Measurements from ENCODE around the gene BLOC1S5.
"Not testable (repeated sequence)": the region's sequence is repeated elsewhere in the genome, so short reads cannot be mapped to it uniquely, and the experiment has no call there.

Gene BLOC1S5

GRCh38 chr6:8041913-8042583 is 22.1 kb downstream of the BLOC1S5 start:
- DNase-seq, result no peak

GRCh38 chr6:8034107-8034506 is 30.1 kb downstream of the BLOC1S5 start:
- not testable (repeated sequence) for DNase-seq

GRCh38 chr6:8030920-8031319 is 33.3 kb downstream of the BLOC1S5 start:
- DNase-seq, result no peak

GRCh38 chr6:8029243-8029870 is 34.8 kb downstream of the BLOC1S5 start:
- DNase-seq, result no peak

GRCh38 chr6:8027965-8028651 is 36.1 kb downstream of the BLOC1S5 start:
- DNase-seq, result no peak

- DNase-seq, result no peak
Measured at GRCh38 chr6:8026800-8027199, 37.4 kb downstream of the BLOC1S5 start.

GRCh38 chr6:8025191-8025590 is 39.0 kb downstream of the BLOC1S5 start:
- no peak for DNase-seq

GRCh38 chr6:8023638-8024037 is 40.6 kb downstream of the BLOC1S5 start:
- DNase-seq, result no peak

- no peak for DNase-seq
Measured at GRCh38 chr6:8020083-8020482, 44.1 kb downstream of the BLOC1S5 start.

GRCh38 chr6:8017705-8018104 is 46.5 kb downstream of the BLOC1S5 start:
- DNase-seq, result no peak

GRCh38 chr6:8017276-8017701 is 46.9 kb downstream of the BLOC1S5 start:
- DNase-seq, result no peak

- no peak for DNase-seq
Measured at GRCh38 chr6:8014947-8015346, 49.2 kb downstream of the BLOC1S5 start.

GRCh38 chr6:8013763-8014162 is 50.4 kb downstream of the BLOC1S5 start:
- no peak for DNase-seq

- DNase-seq, result no peak
Measured at GRCh38 chr6:8006208-8006607, 58.0 kb downstream of the BLOC1S5 start.

- DNase-seq, result no peak
Measured at GRCh38 chr6:8005136-8005535, 59.1 kb downstream of the BLOC1S5 start.

- no peak for DNase-seq
Measured at GRCh38 chr6:8000636-8001035, 63.6 kb downstream of the BLOC1S5 start.

- DNase-seq, result no peak
Measured at GRCh38 chr6:8000188-8000596, 64.0 kb downstream of the BLOC1S5 start.

- no peak for DNase-seq
Measured at GRCh38 chr6:7999201-7999600, 65.0 kb downstream of the BLOC1S5 start.

GRCh38 chr6:7998103-7998725 is 66.0 kb downstream of the BLOC1S5 start:
- no peak for DNase-seq

- no peak for DNase-seq
Measured at GRCh38 chr6:7997286-7997685, 66.9 kb downstream of the BLOC1S5 start.

- DNase-seq, result no peak
Measured at GRCh38 chr6:7996538-7997111, 67.6 kb downstream of the BLOC1S5 start.

GRCh38 chr6:7993952-7994351 is 70.2 kb downstream of the BLOC1S5 start:
- DNase-seq, result no peak

- no peak for DNase-seq
Measured at GRCh38 chr6:7993399-7993798, 70.8 kb downstream of the BLOC1S5 start.
